Activated B cell treated with CpG ODN at 0.5 μM for 24 hours (primary cell): ENCODE results near the gene ADAMTS16. TPM values are rescaled to one million over a fixed set of nuclear protein-coding genes. Genes with fewer than 3 reads are reported as not detected.

Experiments used
- ATAC-seq: fragments of 200-7000 bp; cut with Tn5 transposase; one replicate; pipeline ENCODE4 v1.10.0; 2021; ENCODE audit warnings: low read depth, mild to moderate bottlenecking, moderate library complexity
- CTCF ChIA-PET: fragments of 350-600 bp; sonication (Branson Sonifier 250); formaldehyde crosslinking; loops from one replicate; lab custom pipeline; 2021; ENCODE audit warnings: antibody characterized with exemption; lab: Charles Lee
- POLR2A ChIA-PET: fragments of 350-600 bp; sonication (Branson Sonifier 250); formaldehyde crosslinking; loops from one replicate; lab custom pipeline; 2021; ENCODE audit warnings: antibody characterized with exemption; lab: Charles Lee
- DNase-seq: peaks from one replicate; pipeline ENCODE4 v3.0.0; 2022
- H3K27ac Mint-ChIP-seq: one replicate; pipeline ENCODE4 v1.8.0; 2020; ENCODE audit warnings: mixed read lengths
- H3K27me3 Mint-ChIP-seq: one replicate; pipeline ENCODE4 v1.8.0; 2021; ENCODE audit warnings: mixed read lengths
- H3K36me3 Mint-ChIP-seq: one replicate; pipeline ENCODE4 v1.8.0; 2021; ENCODE audit warnings: low read depth, mixed read lengths
- H3K4me1 Mint-ChIP-seq: one replicate; pipeline ENCODE4 v1.8.0; 2021; ENCODE audit warnings: mixed read lengths
- H3K4me3 Mint-ChIP-seq: one replicate; pipeline ENCODE4 v1.8.0; 2020; ENCODE audit warnings: mild to moderate bottlenecking, mixed read lengths
- H3K9me3 Mint-ChIP-seq: one replicate; pipeline ENCODE4 v1.8.0; 2020; ENCODE audit warnings: mixed read lengths
- intact Hi-C: fragments of 100-400 bp; cut with micrococcal nuclease; formaldehyde crosslinking; loops from one replicate; pipeline ENCODE4 v1.15.1; 2024
- total RNA-seq: library from RNA; stranded (reverse); gene quantifications from 2 replicates; pipeline ENCODE4 v1.2.3, GENCODE V29; 2022
- TF ChIP-seq, protein P1 (sequence below): fragments of 200-600 bp; IDR thresholded peaks from one replicate; pipeline ENCODE4 v1.8.0; 2022; ENCODE audit warnings: antibody characterized with exemption, mild to moderate bottlenecking

Gene ADAMTS16
- total RNA-seq, 1 donor from 2014 or later = not detected

DNA sequence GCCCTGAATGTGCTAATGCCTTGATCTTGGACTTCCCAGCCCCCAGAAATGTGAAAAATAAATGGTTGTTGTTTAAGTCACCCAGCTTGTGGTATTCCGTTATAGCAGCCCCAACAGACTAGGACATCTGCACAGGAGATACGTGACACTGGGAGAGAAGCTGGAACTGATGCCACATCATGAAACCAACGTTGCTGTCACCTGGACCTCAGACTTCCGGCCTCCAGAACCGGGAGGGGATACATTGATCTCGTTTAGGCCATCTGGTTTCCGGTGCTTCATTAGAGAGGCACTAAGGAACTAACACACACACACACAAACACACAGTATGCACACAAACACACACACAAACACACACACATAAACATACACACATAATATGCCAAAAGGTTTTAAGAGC, 207.3 kb downstream of the ADAMTS16 start:
- TF ChIP-seq, protein P1, sequence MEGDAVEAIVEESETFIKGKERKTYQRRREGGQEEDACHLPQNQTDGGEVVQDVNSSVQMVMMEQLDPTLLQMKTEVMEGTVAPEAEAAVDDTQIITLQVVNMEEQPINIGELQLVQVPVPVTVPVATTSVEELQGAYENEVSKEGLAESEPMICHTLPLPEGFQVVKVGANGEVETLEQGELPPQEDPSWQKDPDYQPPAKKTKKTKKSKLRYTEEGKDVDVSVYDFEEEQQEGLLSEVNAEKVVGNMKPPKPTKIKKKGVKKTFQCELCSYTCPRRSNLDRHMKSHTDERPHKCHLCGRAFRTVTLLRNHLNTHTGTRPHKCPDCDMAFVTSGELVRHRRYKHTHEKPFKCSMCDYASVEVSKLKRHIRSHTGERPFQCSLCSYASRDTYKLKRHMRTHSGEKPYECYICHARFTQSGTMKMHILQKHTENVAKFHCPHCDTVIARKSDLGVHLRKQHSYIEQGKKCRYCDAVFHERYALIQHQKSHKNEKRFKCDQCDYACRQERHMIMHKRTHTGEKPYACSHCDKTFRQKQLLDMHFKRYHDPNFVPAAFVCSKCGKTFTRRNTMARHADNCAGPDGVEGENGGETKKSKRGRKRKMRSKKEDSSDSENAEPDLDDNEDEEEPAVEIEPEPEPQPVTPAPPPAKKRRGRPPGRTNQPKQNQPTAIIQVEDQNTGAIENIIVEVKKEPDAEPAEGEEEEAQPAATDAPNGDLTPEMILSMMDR = no peak
- intact Hi-C loops = no loop called here
- Mint-ChIP-seq H3K27me3 (no peaks in the 10 kb centered on the region), H3K9me3 (no peaks in the 10 kb centered on the region), H3K4me3 (no peak overlapping the region), H3K4me1 (no peaks in the 10 kb centered on the region), H3K36me3 (no peaks in the 10 kb centered on the region), H3K27ac (no peak overlapping the region)
- DNase-seq (no peak), ATAC-seq (no peak)
- ChIA-PET POLR2A (no interaction called here), CTCF (no interaction called here)

DNA sequence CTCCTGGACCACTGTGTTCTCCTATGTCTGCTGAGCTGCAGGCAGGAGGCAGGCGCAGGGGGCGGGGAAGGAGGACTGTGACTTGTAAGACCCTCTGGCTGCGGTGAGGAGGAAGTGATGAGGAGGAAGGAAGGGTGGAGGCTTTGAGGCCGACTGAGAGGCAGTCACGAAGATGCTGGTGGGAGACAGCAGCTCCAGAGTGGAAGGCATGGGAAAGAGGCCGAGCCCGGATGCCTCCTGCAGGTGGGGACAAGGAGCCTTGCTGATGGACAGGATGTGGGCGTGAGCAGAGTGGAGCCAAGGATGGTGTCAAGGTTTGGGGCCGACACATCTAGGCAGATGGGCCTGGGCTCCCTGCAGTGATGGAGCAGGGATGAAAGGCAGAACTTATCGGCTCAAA, 208.0 kb downstream of the ADAMTS16 start:
- DNase-seq = no peak
- no peak for ATAC-seq
- Mint-ChIP-seq H3K27me3 (no peaks in the 10 kb centered on the region), H3K9me3 (no peaks in the 10 kb centered on the region), H3K27ac (no peak overlapping the region), H3K4me3 (no peak overlapping the region), H3K36me3 (no peaks in the 10 kb centered on the region), H3K4me1 (no peaks in the 10 kb centered on the region)
- POLR2A ChIA-PET = no interaction called here
- intact Hi-C loops = no loop called here
- CTCF ChIA-PET = no interaction called here
- TF ChIP-seq, protein P1 = no peak

DNA sequence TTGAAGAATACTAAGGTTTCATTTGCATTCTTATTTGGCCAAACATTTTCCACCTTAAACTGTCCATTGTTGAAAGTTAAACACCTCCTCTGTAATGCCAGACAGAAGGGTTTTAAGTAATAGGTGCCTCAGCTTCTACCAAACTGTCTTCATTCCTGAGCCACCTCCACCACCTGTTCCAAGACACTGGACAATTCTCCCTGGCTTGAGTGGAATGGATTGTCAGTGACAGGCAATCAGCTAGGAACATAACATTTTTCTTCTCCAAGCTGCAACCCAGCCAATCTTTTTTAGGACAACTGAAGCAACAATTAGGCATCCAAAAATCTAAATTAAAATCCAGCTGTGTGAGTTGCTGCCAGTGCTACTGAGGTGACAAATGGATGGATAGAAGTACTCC, 208.4 kb downstream of the ADAMTS16 start:
- no peak for ATAC-seq
- intact Hi-C loops = no loop called here

DNA sequence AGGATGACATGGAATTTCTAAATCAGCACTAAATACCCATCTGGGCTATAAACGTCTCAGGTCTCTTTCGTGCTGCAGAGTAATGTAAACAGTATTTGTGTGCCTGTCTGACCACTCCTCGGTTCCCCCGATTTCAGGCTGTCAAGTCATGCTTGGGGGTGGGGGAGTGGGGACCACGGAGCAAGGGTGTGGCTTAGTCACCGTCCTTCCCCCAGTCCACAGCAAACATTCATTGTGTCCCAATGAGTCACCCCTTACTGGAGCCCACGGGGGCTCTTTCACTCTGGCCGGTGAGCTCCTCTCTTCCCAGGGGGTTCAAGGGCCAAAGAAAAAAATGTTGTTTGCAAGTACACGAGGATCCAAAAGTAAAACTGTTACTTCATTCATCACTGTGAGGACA, 210.0 kb downstream of the ADAMTS16 start:
- no peak for DNase-seq
- POLR2A ChIA-PET = no interaction called here
- TF ChIP-seq, protein P1 = no peak
- no peak for ATAC-seq
- H3K36me3 Mint-ChIP-seq = no peaks in the 10 kb centered on the region
- intact Hi-C loops = no loop called here
- no peaks in the 10 kb centered on the region for H3K9me3 Mint-ChIP-seq
- no peaks in the 10 kb centered on the region for H3K4me1 Mint-ChIP-seq
- no peak overlapping the region for H3K4me3 Mint-ChIP-seq
- H3K27me3 Mint-ChIP-seq = no peaks in the 10 kb centered on the region
- CTCF ChIA-PET = no interaction called here
- no peak overlapping the region for H3K27ac Mint-ChIP-seq

More for the DNA sequence above, 208.4 kb downstream of the ADAMTS16 start:
- no peak overlapping the region for H3K4me3 Mint-ChIP-seq
- no peaks in the 10 kb centered on the region for H3K36me3 Mint-ChIP-seq
- no peaks in the 10 kb centered on the region for H3K27me3 Mint-ChIP-seq
- POLR2A ChIA-PET = no interaction called here
- CTCF ChIA-PET = no interaction called here
- no peak for DNase-seq
- TF ChIP-seq, protein P1 = no peak
- H3K27ac Mint-ChIP-seq = no peak overlapping the region
- H3K9me3 Mint-ChIP-seq = no peaks in the 10 kb centered on the region
- no peaks in the 10 kb centered on the region for H3K4me1 Mint-ChIP-seq

DNA sequence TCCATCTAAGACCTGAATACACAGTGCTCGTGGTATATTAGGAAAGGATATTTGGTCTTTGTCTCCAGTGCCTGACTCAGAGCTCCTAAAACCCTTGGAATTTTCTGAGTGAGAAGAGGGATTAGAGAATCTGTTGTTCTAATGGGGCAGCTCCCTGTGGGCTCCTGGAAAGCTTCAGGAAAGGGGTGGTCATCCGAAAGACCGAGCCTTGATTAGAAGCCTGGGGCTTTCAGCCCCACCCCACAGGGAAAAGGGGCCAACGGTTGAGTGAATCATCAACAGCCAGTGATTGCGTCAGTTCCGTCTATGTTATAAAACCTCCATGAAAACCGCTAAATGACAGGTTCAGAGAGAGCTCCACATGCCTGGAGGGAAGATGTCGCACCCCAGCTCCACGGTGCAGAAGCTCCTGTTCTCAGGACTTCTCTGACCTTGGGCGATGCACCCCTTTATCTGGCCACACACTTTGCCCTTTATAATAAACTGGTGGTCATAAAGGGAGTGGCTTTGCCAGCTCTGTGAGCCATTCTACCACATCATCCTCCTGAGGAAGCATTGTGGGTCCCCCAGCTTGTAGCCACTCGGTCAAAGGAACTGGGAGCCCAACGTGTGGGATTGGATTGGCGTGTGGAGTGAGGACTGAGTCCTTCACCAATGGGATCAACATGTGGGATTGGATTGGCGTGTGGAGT, 211.3 kb downstream of the ADAMTS16 start:
- Mint-ChIP-seq H3K27ac (no peak overlapping the region), H3K9me3 (no peaks in the 10 kb centered on the region), H3K36me3 (no peaks in the 10 kb centered on the region), H3K27me3 (no peaks in the 10 kb centered on the region), H3K4me3 (no peak overlapping the region), H3K4me1 (no peaks in the 10 kb centered on the region)
- TF ChIP-seq, protein P1 = no peak
- no peak for DNase-seq
- ChIA-PET POLR2A (no interaction called here), CTCF (no interaction called here)
- ATAC-seq = no peak
- intact Hi-C loops = no loop called here
